Measurements from ENCODE around the gene LEAP2. TPM values are rescaled to one million over a fixed set of nuclear protein-coding genes. Genes with fewer than 3 reads are reported as not detected.

The LEAP2 gene
- total RNA-seq, 2 experiments from 2014 or later: 1.7 to 3.2 TPM

GRCh38 chr5:132867046-132867451 lies 6.4 kb upstream of the LEAP2 start:
- Mint-ChIP-seq H3K9me3 (no peaks in the 10 kb centered on the region), H3K27me3 (no peaks in the 10 kb centered on the region), H3K4me3 (peak overlapping the region; percentile 100), H3K4me1 (ENCODE audit: low read depth) (peaks cover 28% of the 10 kb centered on the region), H3K36me3 (peaks cover 23% of the 10 kb centered on the region), H3K27ac (peak overlapping the region; percentile 99)
- DNase-seq: no peak
- ChIA-PET POLR2A (interaction anchor here (0.9 to 2.1 kb wide), 3 partner anchors 10 to 495 kb away, joined by 3 to 8 read pairs (median 4); partner anchors contain the start of gene AFF4), CTCF (interaction anchor here (0.7 to 2.1 kb wide), 3 partner anchors 16 to 38 kb away, joined by 3 to 11 read pairs (median 3); partner anchors contain the start of gene SHROOM1)
- intact Hi-C loops (cut with micrococcal nuclease): loop anchor here (2.0 to 5.0 kb wide), 3 partner anchors 130 to 340 kb away; partner anchors contain the start of genes KIF3A and ZCCHC10

- Mint-ChIP-seq H3K27ac (peak overlapping the region; percentile 10), H3K4me1 (ENCODE audit: low read depth) (peaks cover 28% of the 10 kb centered on the region), H3K27me3 (no peaks in the 10 kb centered on the region), H3K36me3 (peaks cover 33% of the 10 kb centered on the region), H3K9me3 (no peaks in the 10 kb centered on the region), H3K4me3 (no peak overlapping the region)
- DNase-seq: no peak
- POLR2A ChIA-PET: interaction anchor here (1.2 kb wide), 1 partner anchor 95 kb away, joined by 3 read pairs; the partner anchor contains the start of gene AFF4
- intact Hi-C loops (cut with micrococcal nuclease): loop anchor here (5.0 kb wide), 2 partner anchors 131 to 341 kb away; partner anchors contain the start of gene KIF3A
- CTCF ChIA-PET: interaction anchor here (1.9 kb wide), 1 partner anchor 15 kb away, joined by 4 read pairs; no protein-coding TSS in a partner anchor
Observed at GRCh38 chr5:132868754-132869153, 4.7 kb upstream of the LEAP2 start.

GRCh38 chr5:132870801-132871200 lies 2.7 kb upstream of the LEAP2 start:
- H3K4me1 Mint-ChIP-seq (ENCODE audit: low read depth): peaks cover 22% of the 10 kb centered on the region
- no peaks in the 10 kb centered on the region for H3K9me3 Mint-ChIP-seq
- H3K36me3 Mint-ChIP-seq: peaks cover 35% of the 10 kb centered on the region
- intact Hi-C loops (cut with micrococcal nuclease): no loop called here
- ChIA-PET CTCF (interaction anchor here (0.8 kb wide), 2 partner anchors 12 to 21 kb away, joined by 3 read pairs; no protein-coding TSS in a partner anchor), POLR2A (no interaction called here)
- DNase-seq: no peak
- no peak overlapping the region for H3K4me3 Mint-ChIP-seq
- H3K27ac Mint-ChIP-seq: peak overlapping the region; percentile 29
- no peaks in the 10 kb centered on the region for H3K27me3 Mint-ChIP-seq

- Mint-ChIP-seq H3K9me3 (no peaks in the 10 kb centered on the region), H3K4me1 (ENCODE audit: low read depth) (peaks cover 16% of the 10 kb centered on the region), H3K36me3 (peaks cover 33% of the 10 kb centered on the region), H3K27ac (no peak overlapping the region), H3K27me3 (no peaks in the 10 kb centered on the region), H3K4me3 (no peak overlapping the region)
- ChIA-PET POLR2A (no interaction called here), CTCF (interaction anchor here (0.7 kb wide), 1 partner anchor 12 kb away, joined by 3 read pairs; no protein-coding TSS in a partner anchor)
- no peak for DNase-seq
- intact Hi-C loops (cut with micrococcal nuclease): no loop called here
Observed at GRCh38 chr5:132871459-132872284, 1.8 kb upstream of the LEAP2 start.

- Mint-ChIP-seq H3K27me3 (no peaks in the 10 kb centered on the region), H3K4me3 (no peak overlapping the region), H3K27ac (no peak overlapping the region), H3K36me3 (peaks cover 27% of the 10 kb centered on the region), H3K9me3 (no peaks in the 10 kb centered on the region), H3K4me1 (ENCODE audit: low read depth) (peaks cover 9% of the 10 kb centered on the region)
- POLR2A ChIA-PET: no interaction called here
- intact Hi-C loops (cut with micrococcal nuclease): no loop called here
- CTCF ChIA-PET: no interaction called here
- no peak for DNase-seq
Observed at GRCh38 chr5:132872788-132873118, 715 bp upstream of the LEAP2 start.

GRCh38 chr5:132873930-132874271 lies 433 bp downstream of the LEAP2 start:
- Mint-ChIP-seq H3K27ac (no peak overlapping the region), H3K36me3 (peaks cover 22% of the 10 kb centered on the region), H3K4me1 (ENCODE audit: low read depth) (peaks cover under 1% of the 10 kb centered on the region), H3K4me3 (no peak overlapping the region), H3K27me3 (no peaks in the 10 kb centered on the region), H3K9me3 (no peaks in the 10 kb centered on the region)
- ChIA-PET CTCF (no interaction called here), POLR2A (no interaction called here)
- no peak for DNase-seq
- intact Hi-C loops (cut with micrococcal nuclease): no loop called here

- ChIA-PET POLR2A (interaction anchor here (1.8 kb wide), 1 partner anchor 9 kb away, joined by 4 read pairs; no protein-coding TSS in a partner anchor), CTCF (no interaction called here)
- intact Hi-C loops (cut with micrococcal nuclease): no loop called here
- DNase-seq: no peak
- H3K36me3 Mint-ChIP-seq: peaks cover 22% of the 10 kb centered on the region
- H3K4me3 Mint-ChIP-seq: no peak overlapping the region
- no peaks in the 10 kb centered on the region for H3K9me3 Mint-ChIP-seq
- no peaks in the 10 kb centered on the region for H3K4me1 Mint-ChIP-seq (ENCODE audit: low read depth)
- no peaks in the 10 kb centered on the region for H3K27me3 Mint-ChIP-seq
- no peak overlapping the region for H3K27ac Mint-ChIP-seq
Observed at GRCh38 chr5:132876020-132876759, 2.7 kb downstream of the LEAP2 start.

- ChIA-PET CTCF (interaction anchor here (0.7 to 1.8 kb wide), 2 partner anchors 14 to 53 kb away, joined by 4 to 6 read pairs; no protein-coding TSS in a partner anchor), POLR2A (interaction anchor here (1.8 kb wide), 1 partner anchor 10 kb away, joined by 4 read pairs; no protein-coding TSS in a partner anchor)
- DNase-seq: no peak
- no peaks in the 10 kb centered on the region for H3K9me3 Mint-ChIP-seq
- no peak overlapping the region for H3K27ac Mint-ChIP-seq
- intact Hi-C loops (cut with micrococcal nuclease): no loop called here
- H3K4me3 Mint-ChIP-seq: no peak overlapping the region
- peaks cover 21% of the 10 kb centered on the region for H3K36me3 Mint-ChIP-seq
- H3K27me3 Mint-ChIP-seq: no peaks in the 10 kb centered on the region
- no peaks in the 10 kb centered on the region for H3K4me1 Mint-ChIP-seq (ENCODE audit: low read depth)
Observed at GRCh38 chr5:132877466-132877865, 4.0 kb downstream of the LEAP2 start.

GRCh38 chr5:132877938-132878337 lies 4.5 kb downstream of the LEAP2 start:
- POLR2A ChIA-PET: interaction anchor here (1.8 kb wide), 1 partner anchor 11 kb away, joined by 4 read pairs; no protein-coding TSS in a partner anchor
- CTCF ChIA-PET: interaction anchor here (1.8 kb wide), 1 partner anchor 14 kb away, joined by 6 read pairs; no protein-coding TSS in a partner anchor
- DNase-seq: no peak
- H3K36me3 Mint-ChIP-seq: peaks cover 19% of the 10 kb centered on the region
- no peak overlapping the region for H3K4me3 Mint-ChIP-seq
- no peaks in the 10 kb centered on the region for H3K4me1 Mint-ChIP-seq (ENCODE audit: low read depth)
- intact Hi-C loops (cut with micrococcal nuclease): no loop called here
- H3K27ac Mint-ChIP-seq: no peak overlapping the region
- no peaks in the 10 kb centered on the region for H3K27me3 Mint-ChIP-seq
- no peaks in the 10 kb centered on the region for H3K9me3 Mint-ChIP-seq

- H3K36me3 Mint-ChIP-seq: peaks cover 28% of the 10 kb centered on the region
- ChIA-PET POLR2A (no interaction called here), CTCF (interaction anchor here (0.6 to 2.6 kb wide), 17 partner anchors 10 to 497 kb away, joined by 3 to 17 read pairs (median 3); partner anchors contain the start of genes GDF9, SHROOM1 and UQCRQ)
- DNase-seq: peak; percentile 38
- H3K27ac Mint-ChIP-seq: no peak overlapping the region
- intact Hi-C loops (cut with micrococcal nuclease): loop anchor here (2.0 kb wide), 1 partner anchor 53 kb away; the partner anchor contains the start of gene SHROOM1
- H3K4me1 Mint-ChIP-seq (ENCODE audit: low read depth): peaks cover 3% of the 10 kb centered on the region
- H3K4me3 Mint-ChIP-seq: no peak overlapping the region
- no peaks in the 10 kb centered on the region for H3K9me3 Mint-ChIP-seq
- H3K27me3 Mint-ChIP-seq: no peaks in the 10 kb centered on the region
Observed at GRCh38 chr5:132883261-132883834, 9.9 kb downstream of the LEAP2 start.

- intact Hi-C loops (cut with micrococcal nuclease): no loop called here
- no peaks in the 10 kb centered on the region for H3K9me3 Mint-ChIP-seq
- DNase-seq: no peak
- CTCF ChIA-PET: interaction anchor here (1.6 kb wide), 1 partner anchor 51 kb away, joined by 3 read pairs; no protein-coding TSS in a partner anchor
- H3K4me3 Mint-ChIP-seq: no peak overlapping the region
- H3K36me3 Mint-ChIP-seq: peaks cover 30% of the 10 kb centered on the region
- no peaks in the 10 kb centered on the region for H3K27me3 Mint-ChIP-seq
- H3K27ac Mint-ChIP-seq: no peak overlapping the region
- H3K4me1 Mint-ChIP-seq (ENCODE audit: low read depth): peaks cover 3% of the 10 kb centered on the region
- POLR2A ChIA-PET: no interaction called here
Observed at GRCh38 chr5:132884548-132884947, 11.1 kb downstream of the LEAP2 start.

All from activated CD4-positive, alpha-beta memory T cell treated with anti-CD3 and anti-CD28 coated beads for 36 hours (primary cell).